ENCODE data around the gene TSPAN8. TPM values are rescaled to one million over a fixed set of nuclear protein-coding genes. Genes with fewer than 3 reads are reported as not detected.
"Not testable (repeated sequence)": the region's sequence is repeated elsewhere in the genome, so short reads cannot be mapped to it uniquely, and the experiment has no call there.

Gene TSPAN8
- total RNA-seq, 1 donor from 2014 or later, result 2.1 TPM

DNA sequence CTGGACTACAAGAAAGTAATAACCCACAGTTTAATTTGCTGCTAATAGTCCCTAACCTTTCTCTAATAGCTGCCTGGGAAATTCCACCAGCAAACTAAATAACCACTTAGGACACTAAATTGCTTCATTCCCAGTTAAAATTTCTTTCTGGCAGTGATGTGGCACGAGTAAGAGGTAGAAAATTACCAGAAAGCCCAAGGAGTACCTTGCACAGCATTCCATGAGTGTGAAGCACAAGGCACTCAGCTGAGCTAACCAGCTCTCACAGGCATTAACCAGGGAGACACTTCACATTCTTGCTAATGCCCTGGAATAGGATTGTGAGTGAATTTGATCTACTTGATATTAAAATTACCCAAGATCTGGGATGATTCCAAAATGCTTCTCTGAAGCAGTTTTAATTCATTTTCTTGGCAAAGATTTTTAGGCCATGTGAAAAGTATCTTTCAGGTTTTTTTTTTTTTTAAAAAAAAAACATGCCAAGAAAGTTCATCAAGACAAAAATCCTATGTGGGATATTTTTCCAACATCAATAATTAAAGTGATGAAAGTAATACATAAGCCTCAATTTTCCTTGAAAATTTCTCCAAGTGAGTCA is 29.5 kb downstream of the TSPAN8 start:
- no peak for DNase-seq (ENCODE audit: low spot score)

DNA sequence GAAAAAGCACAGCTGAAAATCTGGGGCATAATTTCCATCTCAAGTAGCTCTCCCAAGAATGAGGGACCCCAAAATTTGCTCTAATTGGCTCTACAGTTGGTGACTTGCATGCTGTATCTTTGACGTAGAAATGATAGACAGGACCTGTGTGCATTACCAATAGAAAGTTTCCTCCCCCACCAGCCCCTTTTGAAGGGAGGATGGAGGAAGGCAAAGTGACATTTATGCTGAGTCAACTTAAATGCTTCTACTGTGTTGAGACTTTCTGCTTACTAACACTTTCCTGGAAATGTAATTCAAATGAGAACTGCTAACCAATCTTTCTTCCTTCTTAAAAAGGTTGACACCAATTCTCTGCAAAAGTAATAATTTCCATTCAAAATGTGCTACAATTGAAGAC is 31.9 kb downstream of the TSPAN8 start:
- DNase-seq (ENCODE audit: low spot score), result no peak

DNA sequence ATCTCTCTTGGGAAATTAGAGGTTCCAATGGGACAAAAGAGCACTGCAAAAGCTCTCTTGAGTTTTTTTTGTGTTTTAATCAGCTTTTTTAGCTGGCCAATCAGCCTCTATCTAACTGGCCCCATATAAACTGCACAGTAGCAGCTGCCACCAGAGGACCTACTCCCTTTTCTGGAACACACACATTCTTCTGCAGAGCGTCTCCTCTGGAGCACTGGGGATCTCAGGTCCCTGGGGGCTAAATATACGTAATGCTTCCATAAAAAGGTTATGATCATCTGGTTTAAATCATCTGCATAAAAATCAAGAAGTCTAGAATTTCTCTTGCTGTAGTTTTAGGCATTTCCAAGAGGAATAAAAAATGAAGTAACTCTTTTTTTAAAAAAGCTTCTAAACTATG is 32.3 kb downstream of the TSPAN8 start:
- DNase-seq (ENCODE audit: low spot score), result no peak

DNA sequence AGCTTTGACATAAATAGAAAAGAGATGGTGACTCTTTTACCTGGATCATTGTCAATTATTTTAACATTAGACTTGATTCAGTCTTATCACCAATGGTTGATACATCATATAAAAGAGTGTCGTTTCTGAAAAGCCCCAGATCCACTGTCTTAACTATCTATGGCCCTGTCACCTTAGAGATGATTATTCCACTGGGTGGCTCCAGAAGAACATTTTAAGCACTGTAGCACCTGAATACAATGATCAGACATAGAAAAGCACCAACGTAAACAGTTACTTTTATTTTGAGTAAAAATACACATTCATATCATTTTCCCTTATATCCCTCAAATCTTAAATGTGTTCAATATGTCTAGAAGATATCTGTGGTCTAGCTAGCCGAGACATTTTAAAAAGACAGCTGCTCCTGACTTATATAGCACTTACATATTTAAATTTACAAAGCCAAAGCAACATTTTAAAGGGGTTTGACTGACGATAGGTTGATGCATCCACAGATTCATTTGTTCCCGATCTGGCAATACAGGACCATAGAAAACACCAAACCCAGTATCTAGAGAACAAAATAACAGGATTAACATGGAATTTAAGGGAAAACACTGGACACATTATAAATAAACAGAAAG is 32.9 kb downstream of the TSPAN8 start:
- DNase-seq (ENCODE audit: low spot score), result no peak

DNA sequence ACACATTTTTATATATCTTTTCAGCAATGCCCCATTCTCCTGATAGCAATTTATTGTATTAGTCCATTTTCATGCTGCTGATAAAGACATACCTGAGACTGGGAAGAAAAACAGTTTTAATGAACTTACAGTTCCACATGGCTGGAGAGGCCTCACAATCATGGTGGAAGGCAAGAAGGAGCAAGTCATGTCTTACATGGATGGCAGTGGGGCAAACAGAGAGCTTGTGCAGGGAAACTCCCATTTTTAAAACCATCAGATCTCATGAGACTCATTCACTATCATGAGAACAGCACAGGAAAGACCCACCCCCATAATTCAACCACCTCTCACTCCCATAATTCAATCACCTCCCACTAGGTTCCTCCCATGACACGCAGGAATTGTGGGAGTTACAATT is 44.7 kb downstream of the TSPAN8 start:
- not testable (repeated sequence) for DNase-seq (ENCODE audit: low spot score)

DNA sequence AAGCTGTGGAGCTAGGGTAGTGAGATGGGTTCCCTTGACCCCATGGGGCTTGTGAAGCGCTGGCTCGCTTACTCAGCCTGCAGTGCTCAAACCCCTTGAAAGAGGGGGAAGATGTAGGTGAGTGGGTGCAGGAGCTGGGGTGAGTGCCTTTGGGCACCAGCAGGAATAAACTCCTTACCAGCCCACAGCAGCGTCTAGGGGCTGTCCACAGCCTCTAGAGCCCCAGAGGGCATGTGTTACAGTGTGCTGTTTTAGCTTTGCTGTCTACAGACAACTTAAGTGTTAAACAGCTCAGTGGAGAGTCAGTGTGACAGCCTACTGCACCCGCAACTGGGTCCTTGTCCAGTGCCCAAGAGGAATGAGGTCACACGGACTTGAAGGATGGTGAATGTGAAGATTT is 48.0 kb downstream of the TSPAN8 start:
- DNase-seq (ENCODE audit: low spot score), result no peak

DNA sequence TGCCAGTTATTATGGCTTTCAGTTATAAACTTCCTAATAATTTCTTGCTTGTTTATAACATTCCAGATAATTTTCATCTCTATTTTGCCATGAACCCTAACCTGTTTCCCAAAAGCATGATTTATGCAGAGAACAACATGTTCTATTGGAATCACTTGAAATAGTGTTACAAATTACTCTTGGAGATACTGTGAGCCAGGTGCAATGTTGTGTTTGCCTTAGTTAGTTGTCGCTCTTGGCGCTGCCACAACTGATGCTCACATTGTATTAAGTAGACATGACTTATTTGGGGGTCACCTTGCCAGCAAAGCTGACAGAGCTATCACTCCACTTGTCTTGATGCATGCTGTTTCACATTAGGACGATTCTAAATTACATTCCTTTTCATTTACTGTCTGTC is 49.4 kb downstream of the TSPAN8 start:
- DNase-seq (ENCODE audit: low spot score), result no peak

DNA sequence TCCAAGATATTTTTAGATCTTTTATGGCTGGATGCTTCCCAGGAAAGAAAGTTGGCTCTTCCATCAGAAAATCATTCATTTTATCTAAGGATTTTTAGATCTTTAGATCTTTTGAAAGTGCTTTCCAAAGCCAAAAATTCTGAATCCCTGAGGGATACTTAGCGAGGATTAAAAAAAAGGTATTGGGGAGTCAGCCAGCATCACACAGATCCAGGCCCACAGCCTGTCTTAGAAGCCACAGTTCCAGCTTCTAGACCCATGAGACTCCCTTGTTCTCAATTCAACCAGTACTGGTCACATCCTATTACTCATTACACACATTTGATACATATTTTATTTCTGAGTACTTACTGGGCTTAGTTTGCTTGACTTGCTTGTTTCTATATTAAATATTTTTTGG is 49.9 kb downstream of the TSPAN8 start:
- no peak for DNase-seq (ENCODE audit: low spot score)

DNA sequence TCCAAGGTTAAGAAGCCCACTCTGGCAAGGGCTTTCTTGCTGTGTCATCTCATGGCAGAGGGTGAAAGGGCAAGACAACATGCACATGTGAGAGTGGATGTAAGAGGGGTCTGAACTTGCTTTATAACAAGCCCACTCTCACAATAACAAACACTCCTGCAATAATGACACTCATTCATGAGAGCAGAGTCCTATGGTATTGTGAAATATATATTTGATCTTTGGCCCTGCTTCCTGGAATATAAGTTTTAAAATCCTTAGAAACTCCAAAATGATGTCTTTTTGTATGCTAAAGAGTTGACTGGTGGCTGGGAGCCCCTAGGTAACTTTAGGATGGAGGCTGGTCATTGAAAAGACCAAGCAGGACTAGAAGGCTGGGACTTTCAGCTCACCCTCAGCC is 51.8 kb downstream of the TSPAN8 start:
- DNase-seq (ENCODE audit: low spot score), result no peak

DNA sequence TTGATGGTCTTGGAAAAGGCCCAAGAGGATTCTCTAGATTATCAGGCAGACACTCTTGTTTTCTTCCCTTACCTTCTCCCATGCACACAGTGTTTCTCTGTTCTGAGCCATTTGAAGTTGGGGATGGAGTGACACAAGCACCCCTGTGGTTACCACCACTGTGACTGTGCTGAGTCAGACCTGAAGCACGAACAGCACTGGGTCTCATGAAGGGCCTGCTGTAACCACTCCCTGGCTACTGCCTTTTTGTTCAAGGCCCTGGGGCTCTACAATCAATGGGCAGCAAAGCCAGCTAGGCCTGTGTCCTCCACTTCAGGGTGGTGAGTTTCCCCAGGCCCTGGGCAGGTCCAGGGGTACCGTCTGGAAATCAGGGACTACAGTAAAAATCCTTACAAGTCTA is 65.5 kb downstream of the TSPAN8 start:
- DNase-seq (ENCODE audit: low spot score), result no peak

DNA sequence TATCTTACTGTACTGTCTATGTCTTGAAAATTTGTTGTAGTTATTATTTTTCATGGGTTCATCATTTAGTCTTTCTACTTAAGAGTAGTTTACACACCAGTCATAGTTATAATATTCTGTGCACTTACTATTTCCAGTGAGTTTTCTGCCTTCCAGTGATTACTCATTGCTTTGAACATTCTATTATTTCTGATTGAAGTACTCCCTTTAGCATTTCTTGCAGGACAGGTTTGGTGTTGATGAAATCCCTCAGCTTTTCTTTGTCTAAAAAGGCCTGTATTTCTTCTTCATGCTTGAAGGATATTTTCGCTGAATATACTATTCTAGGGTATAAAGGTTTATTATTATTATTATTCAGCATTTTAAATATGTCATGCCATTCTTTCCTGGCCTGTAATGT is 66.8 kb downstream of the TSPAN8 start:
- no peak for DNase-seq (ENCODE audit: low spot score)

DNA sequence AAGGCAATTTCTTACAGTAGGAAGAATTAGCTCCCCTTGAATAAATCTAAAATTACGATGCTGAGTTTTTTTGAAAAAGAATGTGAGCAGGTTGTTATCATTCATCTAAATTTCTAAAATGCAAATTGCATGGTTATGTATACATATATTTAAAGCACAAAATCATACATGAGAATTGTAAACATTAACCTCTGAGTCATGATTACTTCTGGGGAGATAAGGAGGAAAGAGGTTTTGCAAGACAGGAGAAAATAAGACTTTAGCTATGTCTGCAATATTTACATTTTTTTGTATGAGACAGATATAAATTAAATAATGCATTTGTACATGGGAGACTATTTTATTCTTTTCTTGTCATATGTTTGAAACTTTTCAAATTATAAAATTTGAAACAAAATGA is 72.2 kb downstream of the TSPAN8 start:
- no peak for DNase-seq (ENCODE audit: low spot score)

DNA sequence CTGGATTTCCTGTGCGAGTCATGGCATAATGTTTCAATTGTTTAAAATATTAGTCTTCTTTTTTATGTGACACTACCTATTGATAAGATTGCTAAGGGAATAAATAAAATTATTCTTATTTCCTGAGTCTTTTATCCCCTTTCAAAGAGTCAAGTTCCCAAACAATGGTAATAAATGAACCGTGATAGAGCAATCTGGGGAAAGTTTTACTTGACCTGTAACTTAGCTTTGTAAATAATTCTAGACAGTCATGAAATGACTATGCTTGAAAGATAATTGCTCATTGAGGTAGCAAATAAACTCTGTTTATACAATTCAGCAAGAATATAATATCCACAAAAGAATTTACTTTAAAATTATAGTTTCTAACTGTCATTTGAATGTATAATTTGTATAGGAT is 82.1 kb downstream of the TSPAN8 start:
- no peak for DNase-seq (ENCODE audit: low spot score)

Other genes starting within 250 kb of the TSPAN8 start
- 1.7 TPM for gene PTPRR, start 237.3 kb downstream of the TSPAN8 start, total RNA-seq

Measured in ureter (tissue), 1 donor.